Neural cell (in vitro differentiated cells): Measurements from ENCODE around the gene EN1. TPM values are rescaled to one million over a fixed set of nuclear protein-coding genes. Genes with fewer than 3 reads are reported as not detected.

Experiments used
- H2AFZ ChIP-seq: fragments of 200-600, 300-800 bp; sonication (generic), shearing (Covaris generic); 2 replicates; pipeline ENCODE4 v1.6.0; 2014; ENCODE audit warnings: low read depth, mild to moderate bottlenecking, antibody characterized with exemption, low read length, moderate library complexity
- H3F3A ChIP-seq: fragments of 200-600 bp; shearing (Covaris generic); 2 replicates; pipeline ENCODE4 v1.6.1; 2016; ENCODE audit warnings: mild to moderate bottlenecking, moderate library complexity, mixed read lengths, antibody characterized with exemption, low read length; ENCODE audit not compliant: insufficient read depth, poor library complexity, severe bottlenecking
- H3K27ac ChIP-seq: fragments of 200-600, 300-800 bp; sonication (generic), shearing (Covaris generic); 2 replicates; pipeline ENCODE4 v1.5.1; 2014; ENCODE audit warnings: mild to moderate bottlenecking, low read length, moderate library complexity
- H3K27me3 ChIP-seq: fragments of 300-800, 200-600 bp; sonication (generic), shearing (Covaris generic); 2 replicates; pipeline ENCODE4 v1.6.0; 2014; ENCODE audit warnings: mild to moderate bottlenecking, low read depth, low read length, moderate library complexity; ENCODE audit not compliant: insufficient read depth
- H3K36me3 ChIP-seq: fragments of 300-800, 200-600 bp; sonication (generic), shearing (Covaris generic); 2 replicates; pipeline ENCODE4 v1.5.1; 2014; ENCODE audit warnings: mild to moderate bottlenecking, antibody characterized with exemption, low read length, moderate library complexity; ENCODE audit not compliant: insufficient read depth
- H3K4me2 ChIP-seq: fragments of 300-800, 200-600 bp; sonication (generic), shearing (Covaris generic); 2 replicates; pipeline ENCODE4 v1.6.0; 2014; ENCODE audit warnings: mild to moderate bottlenecking, low read length
- H3K4me3 ChIP-seq: fragments of 300-800, 200-600 bp; sonication (generic), shearing (Covaris generic); 2 replicates; pipeline ENCODE4 v1.5.1; 2014; ENCODE audit warnings: mild to moderate bottlenecking, low read length, moderate library complexity
- H3K79me2 ChIP-seq: fragments of 200-600 bp; shearing (Covaris generic); replicated peaks from 2 replicates; pipeline ENCODE4 v1.6.0; 2014; ENCODE audit warnings: mild to moderate bottlenecking, low read length, moderate library complexity; ENCODE audit not compliant: insufficient read depth
- H3K9ac ChIP-seq: fragments of 300-800, 200-600 bp; sonication (generic), shearing (Covaris generic); 2 replicates; pipeline ENCODE4 v1.6.1; 2016; ENCODE audit warnings: mild to moderate bottlenecking, low read length, mixed read lengths
- H3K9me2 ChIP-seq: fragments of 200-600 bp; shearing (Covaris generic); 2 replicates; pipeline ENCODE4 v1.6.1; 2016; ENCODE audit warnings: mild to moderate bottlenecking, low read length, mixed read lengths; ENCODE audit not compliant: insufficient read depth
- H3K9me3 ChIP-seq: fragments of 200-600, 300-800 bp; sonication (generic), shearing (Covaris generic); 2 replicates; pipeline ENCODE4 v1.6.1; 2016; ENCODE audit warnings: mild to moderate bottlenecking, mixed run types, low read length, moderate library complexity, mixed read lengths
- H4K20me1 ChIP-seq: fragments of 200-600 bp; shearing (Covaris generic); 2 replicates; pipeline ENCODE4 v1.6.1; 2016; ENCODE audit warnings: mild to moderate bottlenecking, mixed run types; ENCODE audit not compliant: insufficient read depth
- EP300 ChIP-seq: fragments of 450-650 bp; conservative IDR thresholded peaks from 2 replicates; pipeline ENCODE4 v1.6.1; 2014; ENCODE audit warnings: antibody characterized with exemption, mild to moderate bottlenecking, moderate library complexity; ENCODE audit not compliant: poor library complexity, severe bottlenecking
- EZH2 ChIP-seq: fragments of 200-600, 300-800 bp; shearing (Covaris generic), sonication (generic); IDR thresholded peaks from 2 replicates; pipeline ENCODE4 v1.6.1; 2014; ENCODE audit warnings: antibody characterized with exemption, low read length, borderline replicate concordance, mild to moderate bottlenecking; ENCODE audit not compliant: insufficient read depth, poor library complexity, severe bottlenecking
- MXI1 ChIP-seq: fragments of 450-650 bp; conservative IDR thresholded peaks from 2 replicates; pipeline ENCODE4 v1.6.1; 2014; ENCODE audit warnings: antibody characterized with exemption, mild to moderate bottlenecking; ENCODE audit not compliant: poor library complexity, severe bottlenecking
- POLR2AphosphoS5 ChIP-seq: IDR thresholded peaks from 2 replicates; pipeline ENCODE4 v1.6.1; 2012
- SMC3 ChIP-seq: fragments of 450-650 bp; conservative IDR thresholded peaks from 2 replicates; pipeline ENCODE4 v1.6.1; 2014; ENCODE audit warnings: antibody characterized with exemption, mild to moderate bottlenecking, moderate library complexity; ENCODE audit not compliant: poor library complexity
- TAF1 ChIP-seq: IDR thresholded peaks from 2 replicates; pipeline ENCODE4 v1.6.1; 2012; ENCODE audit warnings: low read depth
- polyA plus RNA-seq: library from polyadenylated mRNA; depleted of rRNA; stranded (reverse); fragments of >200 nt; gene quantifications from 2 replicates; pipeline ENCODE4 v1.2.3, GENCODE V29; 2014
- TF ChIP-seq, protein P1 (sequence below): fragments of 450-650 bp; IDR thresholded peaks from 2 replicates; pipeline ENCODE4 v1.5.1; 2014; ENCODE audit warnings: antibody characterized with exemption, mild to moderate bottlenecking, moderate library complexity; ENCODE audit not compliant: poor library complexity, severe bottlenecking
- TF ChIP-seq, protein P2 (sequence below): IDR thresholded peaks from 2 replicates; pipeline ENCODE4 v1.6.1; 2012; ENCODE audit warnings: borderline replicate concordance

Gene EN1
- polyA plus RNA-seq, 1 donor from 2014 or later: not detected

DNA sequence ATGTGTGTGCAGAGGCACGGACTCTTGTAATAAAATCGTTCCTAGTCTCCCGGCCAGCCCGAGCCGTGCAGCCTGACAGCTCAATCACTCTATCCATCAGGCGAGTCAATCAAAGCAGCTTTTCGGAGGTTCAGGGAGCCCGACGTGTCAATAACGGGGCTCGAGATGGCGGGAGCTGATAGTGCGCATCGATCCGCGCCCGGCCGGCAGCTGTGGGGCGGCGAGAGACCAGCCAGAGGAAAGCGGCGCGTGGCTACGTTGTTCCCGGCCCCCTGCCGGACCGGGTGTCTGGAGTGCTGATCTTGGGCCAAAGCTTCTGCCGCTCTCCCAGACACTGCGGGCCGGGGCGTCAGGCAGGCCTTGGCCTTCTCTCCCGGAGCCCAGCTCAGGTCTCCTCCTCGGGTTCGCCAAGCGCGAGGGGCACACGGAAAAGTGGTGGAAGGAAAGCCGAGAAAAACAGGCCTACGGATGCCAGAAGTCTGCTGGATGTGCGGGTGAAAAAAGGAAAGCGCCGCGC is 2.4 kb downstream of the EN1 start:
- Histone ChIP-seq H2AFZ (no peak overlapping the region), H3K79me2 (no peaks in the 10 kb centered on the region)

DNA sequence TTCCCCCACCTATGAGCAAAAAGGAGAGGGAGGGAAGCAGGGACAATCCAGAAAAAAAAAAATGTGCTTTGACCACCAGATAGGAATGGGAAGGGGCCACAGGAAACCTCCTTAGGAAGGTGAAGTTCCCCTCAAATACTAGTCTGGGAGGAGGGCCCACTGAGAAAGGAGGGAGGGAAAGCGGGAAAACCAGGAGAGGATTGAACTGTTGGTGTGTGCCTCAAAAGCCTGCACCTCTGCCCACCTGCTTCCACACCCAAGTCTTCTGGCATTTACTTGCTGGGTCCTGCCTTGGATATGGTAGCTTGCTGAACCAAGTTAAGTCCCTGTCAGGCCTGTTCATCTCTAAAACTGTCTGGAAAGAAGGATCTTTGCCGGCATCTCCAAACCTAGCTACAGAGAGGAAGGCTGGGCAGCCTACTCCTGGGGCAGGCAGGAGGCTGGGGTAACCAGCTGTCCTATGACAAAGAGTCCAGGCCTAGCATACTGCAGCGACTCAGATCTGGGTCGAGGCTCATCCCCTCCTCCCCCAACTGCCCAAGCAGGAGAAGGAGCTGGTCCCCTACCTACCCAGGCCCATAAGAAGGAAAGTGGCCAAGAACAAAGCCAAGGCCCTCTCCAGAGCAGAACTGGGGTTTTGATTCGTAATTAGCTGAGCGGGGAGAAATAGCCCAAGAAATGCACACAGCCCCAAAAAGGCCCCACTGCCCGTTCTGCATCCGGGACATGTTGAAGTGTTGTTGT is 3.0 kb downstream of the EN1 start:
- H2AFZ ChIP-seq: no peak overlapping the region
- H3K4me3 ChIP-seq: no peak overlapping the region
- H3K9me3 ChIP-seq: no peaks in the 10 kb centered on the region
- TF ChIP-seq EZH2 (peak; percentile 42), TAF1 (no peak)
- no peak overlapping the region for H3K27ac ChIP-seq
- no peaks in the 10 kb centered on the region for H3F3A ChIP-seq
- H3K9ac ChIP-seq: no peak overlapping the region
- no peaks in the 10 kb centered on the region for H3K36me3 ChIP-seq
- no peaks in the 10 kb centered on the region for H3K9me2 ChIP-seq
- H3K4me2 ChIP-seq: no peak overlapping the region
- H4K20me1 ChIP-seq: no peaks in the 10 kb centered on the region
- no peaks in the 10 kb centered on the region for H3K79me2 ChIP-seq
- H3K27me3 ChIP-seq: peaks cover 97% of the 10 kb centered on the region

More for the DNA sequence above, 2.4 kb downstream of the EN1 start:
- Histone ChIP-seq H4K20me1 (no peaks in the 10 kb centered on the region), H3F3A (no peaks in the 10 kb centered on the region), H3K9me2 (no peaks in the 10 kb centered on the region), H3K27ac (no peak overlapping the region), H3K27me3 (peaks cover 97% of the 10 kb centered on the region), H3K9me3 (no peaks in the 10 kb centered on the region), H3K4me2 (no peak overlapping the region), H3K36me3 (no peaks in the 10 kb centered on the region), H3K9ac (no peak overlapping the region), H3K4me3 (no peak overlapping the region)
- TF ChIP-seq SMC3: no peak
- peak; percentile 56 for TF ChIP-seq POLR2AphosphoS5
- TF ChIP-seq EZH2: peak; percentile 99

DNA sequence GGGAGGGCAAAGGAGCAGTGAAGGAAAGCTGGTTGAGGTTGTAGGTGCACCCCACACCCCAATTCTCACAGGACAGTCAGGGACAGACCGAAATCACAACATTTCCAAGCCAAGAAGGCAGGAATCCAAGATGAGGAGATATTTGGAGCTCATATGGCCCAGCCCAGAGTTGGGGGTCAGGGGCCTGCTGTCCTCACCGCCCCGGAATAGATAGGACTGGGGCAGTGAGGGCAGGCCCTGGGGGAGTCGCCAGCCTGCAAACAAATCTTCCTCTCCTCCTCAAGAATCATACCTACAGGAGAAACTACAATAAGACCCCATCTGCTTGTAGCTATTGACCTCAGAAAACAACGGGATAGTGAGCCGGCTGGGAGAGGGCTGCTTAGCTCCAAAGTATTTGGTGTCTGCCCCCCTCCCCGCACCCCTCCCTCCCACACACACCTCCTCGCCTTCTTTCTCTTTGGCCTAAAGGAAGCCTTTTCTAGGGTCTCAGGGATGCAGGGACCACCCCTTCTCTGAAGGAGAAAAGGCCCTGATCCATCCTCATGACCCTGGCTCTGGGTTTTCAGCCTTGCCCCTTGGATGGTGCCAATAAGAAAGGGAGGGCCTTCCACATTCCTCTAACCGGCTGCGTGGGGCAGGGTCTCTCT is 3.8 kb downstream of the EN1 start:
- H3K36me3 ChIP-seq: no peaks in the 10 kb centered on the region
- no peaks in the 10 kb centered on the region for H3F3A ChIP-seq
- no peak overlapping the region for H3K27ac ChIP-seq
- H3K4me2 ChIP-seq: no peak overlapping the region
- TF ChIP-seq EP300 (no peak), EZH2 (no peak), POLR2AphosphoS5 (peak; percentile 6), TAF1 (no peak), SMC3 (no peak), MXI1 (no peak)
- TF ChIP-seq, protein P1, sequence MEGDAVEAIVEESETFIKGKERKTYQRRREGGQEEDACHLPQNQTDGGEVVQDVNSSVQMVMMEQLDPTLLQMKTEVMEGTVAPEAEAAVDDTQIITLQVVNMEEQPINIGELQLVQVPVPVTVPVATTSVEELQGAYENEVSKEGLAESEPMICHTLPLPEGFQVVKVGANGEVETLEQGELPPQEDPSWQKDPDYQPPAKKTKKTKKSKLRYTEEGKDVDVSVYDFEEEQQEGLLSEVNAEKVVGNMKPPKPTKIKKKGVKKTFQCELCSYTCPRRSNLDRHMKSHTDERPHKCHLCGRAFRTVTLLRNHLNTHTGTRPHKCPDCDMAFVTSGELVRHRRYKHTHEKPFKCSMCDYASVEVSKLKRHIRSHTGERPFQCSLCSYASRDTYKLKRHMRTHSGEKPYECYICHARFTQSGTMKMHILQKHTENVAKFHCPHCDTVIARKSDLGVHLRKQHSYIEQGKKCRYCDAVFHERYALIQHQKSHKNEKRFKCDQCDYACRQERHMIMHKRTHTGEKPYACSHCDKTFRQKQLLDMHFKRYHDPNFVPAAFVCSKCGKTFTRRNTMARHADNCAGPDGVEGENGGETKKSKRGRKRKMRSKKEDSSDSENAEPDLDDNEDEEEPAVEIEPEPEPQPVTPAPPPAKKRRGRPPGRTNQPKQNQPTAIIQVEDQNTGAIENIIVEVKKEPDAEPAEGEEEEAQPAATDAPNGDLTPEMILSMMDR: no peak
- TF ChIP-seq, protein P2, sequence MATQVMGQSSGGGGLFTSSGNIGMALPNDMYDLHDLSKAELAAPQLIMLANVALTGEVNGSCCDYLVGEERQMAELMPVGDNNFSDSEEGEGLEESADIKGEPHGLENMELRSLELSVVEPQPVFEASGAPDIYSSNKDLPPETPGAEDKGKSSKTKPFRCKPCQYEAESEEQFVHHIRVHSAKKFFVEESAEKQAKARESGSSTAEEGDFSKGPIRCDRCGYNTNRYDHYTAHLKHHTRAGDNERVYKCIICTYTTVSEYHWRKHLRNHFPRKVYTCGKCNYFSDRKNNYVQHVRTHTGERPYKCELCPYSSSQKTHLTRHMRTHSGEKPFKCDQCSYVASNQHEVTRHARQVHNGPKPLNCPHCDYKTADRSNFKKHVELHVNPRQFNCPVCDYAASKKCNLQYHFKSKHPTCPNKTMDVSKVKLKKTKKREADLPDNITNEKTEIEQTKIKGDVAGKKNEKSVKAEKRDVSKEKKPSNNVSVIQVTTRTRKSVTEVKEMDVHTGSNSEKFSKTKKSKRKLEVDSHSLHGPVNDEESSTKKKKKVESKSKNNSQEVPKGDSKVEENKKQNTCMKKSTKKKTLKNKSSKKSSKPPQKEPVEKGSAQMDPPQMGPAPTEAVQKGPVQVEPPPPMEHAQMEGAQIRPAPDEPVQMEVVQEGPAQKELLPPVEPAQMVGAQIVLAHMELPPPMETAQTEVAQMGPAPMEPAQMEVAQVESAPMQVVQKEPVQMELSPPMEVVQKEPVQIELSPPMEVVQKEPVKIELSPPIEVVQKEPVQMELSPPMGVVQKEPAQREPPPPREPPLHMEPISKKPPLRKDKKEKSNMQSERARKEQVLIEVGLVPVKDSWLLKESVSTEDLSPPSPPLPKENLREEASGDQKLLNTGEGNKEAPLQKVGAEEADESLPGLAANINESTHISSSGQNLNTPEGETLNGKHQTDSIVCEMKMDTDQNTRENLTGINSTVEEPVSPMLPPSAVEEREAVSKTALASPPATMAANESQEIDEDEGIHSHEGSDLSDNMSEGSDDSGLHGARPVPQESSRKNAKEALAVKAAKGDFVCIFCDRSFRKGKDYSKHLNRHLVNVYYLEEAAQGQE: no peak
- H3K9me3 ChIP-seq: no peaks in the 10 kb centered on the region
- H3K9ac ChIP-seq: no peak overlapping the region
- no peaks in the 10 kb centered on the region for H3K9me2 ChIP-seq
- no peak overlapping the region for H2AFZ ChIP-seq
- H3K4me3 ChIP-seq: no peak overlapping the region
- H3K79me2 ChIP-seq: no peaks in the 10 kb centered on the region
- H3K27me3 ChIP-seq: peaks cover 97% of the 10 kb centered on the region
- H4K20me1 ChIP-seq: no peaks in the 10 kb centered on the region
